K562 (cell line): ENCODE results near the gene IMPG1. TPM values are rescaled to one million over a fixed set of nuclear protein-coding genes. Genes with fewer than 3 reads are reported as not detected.

Experiments used
- ATAC-seq: fragments of 200-7000 bp; cut with Tn5 transposase; 3 replicates; pipeline ENCODE4 v1.9.1; 2020; ENCODE audit warnings: moderate library complexity
- BruUV-seq: library from RNA; stranded (reverse); fragments of 400-500 nt; replicated peaks from 2 replicates; lab custom pipeline; 2021; lab: Mats Ljungman, UMichigan
- CTCF ChIA-PET: fragments of 300-600 bp; formaldehyde crosslinking; extraction: SDS; loops from one replicate; lab custom pipeline; 2021; ENCODE audit warnings: low intra/inter-chr PET ratio; lab: Yijun Ruan, JAX
- POLR2A ChIA-PET: fragments of 300-600, 350-650 bp; sonication (Branson Sonifier 250); formaldehyde crosslinking; extraction: SDS; loops from one replicate; lab custom pipeline; 2021; ENCODE audit warnings: antibody characterized with exemption, inconsistent platforms; lab: Yijun Ruan, JAX
- DNase-seq, 4 experiments: peaks; one replicate each; pipeline versions ENCODE4 v3.0.0 to v3.0.0-alpha.2; 2011 to 2018; ENCODE audit warnings: low spot score in 3 of 4, mixed read lengths in 3 of 4; ENCODE audit errors: extremely low read depth in 1 of 4
- FAIRE-seq: peaks from 2 replicates; lab custom pipeline; 2011; peaks lifted over from hg19 to GRCh38; lab: Jason Lieb, UNC
- H2AFZ ChIP-seq: 2 replicates; pipeline ENCODE4 v1.6.0; 2011; ENCODE audit warnings: low read depth, low read length, control low read depth, inconsistent platforms
- H3K27ac ChIP-seq: fragments of 200-600 bp; 3 replicates; pipeline ENCODE4 v1.8.0; 2011; ENCODE audit warnings: low read depth, mild to moderate bottlenecking, control low read depth, inconsistent platforms, low read length, moderate library complexity, mixed read lengths; ENCODE audit errors: extremely low read depth
- H3K27me3 ChIP-seq, 2 experiments: fragments of 300-600 bp in 1 of 2; 2 replicates in 1 of 2; 3 replicates in 1 of 2; pipeline versions ENCODE4 v1.6.0 to v1.8.0; 2011; ENCODE audit warnings: inconsistent platforms in 2 of 2, low read length in 2 of 2, mild to moderate bottlenecking in 1 of 2, mixed read lengths in 1 of 2, moderate library complexity in 1 of 2; ENCODE audit not compliant: control insufficient read depth in 2 of 2, insufficient read depth in 2 of 2
- H3K36me3 ChIP-seq: fragments of 300-600 bp; 3 replicates; pipeline ENCODE4 v1.8.0; 2011; ENCODE audit warnings: mild to moderate bottlenecking, low read length, inconsistent platforms; ENCODE audit not compliant: control insufficient read depth, insufficient read depth
- H3K4me1 ChIP-seq, 2 experiments: fragments of 200-600 bp in 1 of 2; replicated peaks in 1 of 2; 2 replicates in 1 of 2; 3 replicates in 1 of 2; pipeline versions ENCODE4 v1.5.1 to v1.8.0; 2011; ENCODE audit warnings: inconsistent platforms in 2 of 2, low read length in 2 of 2, mild to moderate bottlenecking in 1 of 2, mixed read lengths in 1 of 2, moderate library complexity in 1 of 2; ENCODE audit not compliant: control insufficient read depth in 2 of 2, insufficient read depth in 2 of 2
- H3K4me2 ChIP-seq: 2 replicates; pipeline ENCODE4 v1.6.1; 2011; ENCODE audit warnings: low read length, control low read depth, inconsistent platforms, mixed read lengths; ENCODE audit not compliant: insufficient read depth
- H3K4me3 ChIP-seq: fragments of 200-600 bp; sonication (generic), shearing (Covaris generic); 2 replicates; pipeline ENCODE4 v1.5.1; 2016; ENCODE audit warnings: control low read depth, inconsistent platforms
- H3K79me2 ChIP-seq: fragments of 200-600 bp; 3 replicates; pipeline ENCODE4 v1.8.0; 2011; ENCODE audit warnings: low read length, inconsistent platforms; ENCODE audit not compliant: control insufficient read depth, insufficient read depth
- H3K9ac ChIP-seq, 2 experiments: 2 replicates each; pipeline versions ENCODE4 v1.6.0 to v1.6.1; 2011; ENCODE audit warnings: low read depth in 2 of 2, low read length in 2 of 2, control low read depth in 1 of 2, inconsistent platforms in 1 of 2, mild to moderate bottlenecking in 1 of 2, mixed read lengths in 1 of 2; ENCODE audit not compliant: insufficient read depth in 1 of 2
- H3K9me1 ChIP-seq: one replicate; pipeline ENCODE4 v1.6.0; 2011; ENCODE audit warnings: inconsistent platforms, mild to moderate bottlenecking, low read length, moderate library complexity; ENCODE audit not compliant: control insufficient read depth, insufficient read depth
- H3K9me3 ChIP-seq: replicated peaks from 2 replicates; pipeline ENCODE4 v1.5.1; 2011; ENCODE audit warnings: low read depth, low read length, inconsistent platforms; ENCODE audit not compliant: control insufficient read depth, insufficient read depth
- H4K20me1 ChIP-seq: replicated peaks from 2 replicates; pipeline ENCODE4 v1.6.1; 2011; ENCODE audit warnings: low read length, inconsistent platforms, mixed read lengths; ENCODE audit not compliant: control insufficient read depth, insufficient read depth
- HDAC2 ChIP-seq: fragments of 450-650 bp; IDR thresholded peaks from 2 replicates; pipeline ENCODE4 v1.6.1; 2016; ENCODE audit warnings: mild to moderate bottlenecking
- MCM2 ChIP-seq: fragments of 450-650 bp; IDR thresholded peaks from 2 replicates; pipeline ENCODE4 v1.6.1; 2017; ENCODE audit warnings: low read depth, mild to moderate bottlenecking
- MCM7 ChIP-seq, 2 experiments: fragments of 450-650 bp; IDR thresholded peaks; 2 replicates each; pipeline ENCODE4 v1.6.1; 2016 to 2018
- MED1 ChIP-seq: sonication (generic); formaldehyde crosslinking; IDR thresholded peaks from 2 replicates; pipeline ENCODE4 v1.8.1; 2023; ENCODE audit warnings: missing genetic modification reagents, borderline replicate concordance
- MTA1 ChIP-seq: fragments of 450-650 bp; IDR thresholded peaks from 2 replicates; pipeline ENCODE4 v1.6.1; 2017; ENCODE audit warnings: borderline replicate concordance
- NFATC3 ChIP-seq: fragments of 450-650 bp; IDR thresholded peaks from 2 replicates; pipeline ENCODE4 v1.6.1; 2017; ENCODE audit warnings: mild to moderate bottlenecking
- RCOR1 ChIP-seq, 2 experiments: IDR thresholded peaks; 2 replicates each; pipeline ENCODE4 v1.6.1; 2012; ENCODE audit warnings: low read depth in 2 of 2, low read length in 2 of 2, borderline replicate concordance in 1 of 2, improper control_type of control experiment in 1 of 2
- SMAD2 ChIP-seq: fragments of 150-350 bp; IDR thresholded peaks from 2 replicates; pipeline ENCODE4 v1.6.1; 2014; ENCODE audit warnings: low read depth, mild to moderate bottlenecking, low read length
- U2AF1 ChIP-seq: fragments of 200-400 bp; formaldehyde crosslinking; optimal IDR thresholded peaks from 2 replicates; pipeline ENCODE3; 2017; ENCODE audit warnings: mild to moderate bottlenecking, low read depth, low read length, moderate library complexity
- ZNF263 ChIP-seq: sonication (generic); formaldehyde crosslinking; IDR thresholded peaks from 2 replicates; pipeline ENCODE4 v1.8.0; 2022; ENCODE audit warnings: mild to moderate bottlenecking, missing genetic modification reagents, borderline replicate concordance
- ZNF311 ChIP-seq: fragments of 250-450 bp; sonication (Bioruptor Pico); IDR thresholded peaks from 2 replicates; pipeline ENCODE4 v1.4.0; 2020; ENCODE audit warnings: mild to moderate bottlenecking, moderate library complexity
- in situ Hi-C: fragments of 300-500 bp; cut with MboI; formaldehyde crosslinking; loops from 4 replicates; pipeline ENCODE4 v1.15.0; 2018; ENCODE audit warnings: inconsistent platforms, mixed read lengths
- intact Hi-C: fragments of 100-400 bp; cut with micrococcal nuclease; formaldehyde crosslinking; loops from 2 replicates; pipeline ENCODE4 v1.14.2; 2022
- polyA plus RNA-seq, 8 experiments: library from polyadenylated mRNA; depleted of rRNA in 4 of 8; stranded (reverse) in 5 of 8; unstranded in 3 of 8; fragments of >200 nt; fragmentation: Nextera tagmentation in 2 of 8; fragmentation: Illumina TruSeq in 1 of 8; extraction: Ambion mirVana in 2 of 8; extraction: Trizol in 1 of 8; gene quantifications; 2 replicates each; pipeline versions ENCODE4 v1.2.1 to v1.2.3, GENCODE V29; 2011 to 2014; ENCODE audit warnings: inconsistent platforms in 1 of 8, missing spikeins in 1 of 8
- total RNA-seq, 7 experiments: library from RNA; depleted of rRNA in 6 of 7; stranded (reverse); fragments of >200 nt in 6 of 7; fragmentation: Illumina TruSeq in 2 of 7; extraction: Trizol in 2 of 7; gene quantifications; 2 replicates each; pipeline versions ENCODE4 v1.2.1 to v1.2.3, GENCODE V29; 2011 to 2021; ENCODE audit warnings: low replicate concordance in 1 of 7
- TF ChIP-seq, protein P1 (sequence below): fragments of 450-650 bp; formaldehyde crosslinking; IDR thresholded peaks from 2 replicates; pipeline ENCODE4 v1.4.0; 2020; ENCODE audit warnings: mild to moderate bottlenecking, moderate library complexity
- TF ChIP-seq, protein P2 (sequence below): fragments of 450-650 bp; formaldehyde crosslinking; IDR thresholded peaks from 2 replicates; pipeline ENCODE4 v1.4.0; 2020; ENCODE audit warnings: mild to moderate bottlenecking, mixed read lengths
- TF ChIP-seq, protein P3 (sequence below): fragments of 250-450 bp; sonication (Bioruptor Pico); IDR thresholded peaks from 2 replicates; pipeline ENCODE4 v1.9.0; 2021; ENCODE audit warnings: mild to moderate bottlenecking, inconsistent platforms

Gene IMPG1
- total and polyA plus RNA-seq, 9 of the 15 experiments (the other 6 are each of a cell fraction or from before 2014, with no cell fraction given), result not detected

DNA sequence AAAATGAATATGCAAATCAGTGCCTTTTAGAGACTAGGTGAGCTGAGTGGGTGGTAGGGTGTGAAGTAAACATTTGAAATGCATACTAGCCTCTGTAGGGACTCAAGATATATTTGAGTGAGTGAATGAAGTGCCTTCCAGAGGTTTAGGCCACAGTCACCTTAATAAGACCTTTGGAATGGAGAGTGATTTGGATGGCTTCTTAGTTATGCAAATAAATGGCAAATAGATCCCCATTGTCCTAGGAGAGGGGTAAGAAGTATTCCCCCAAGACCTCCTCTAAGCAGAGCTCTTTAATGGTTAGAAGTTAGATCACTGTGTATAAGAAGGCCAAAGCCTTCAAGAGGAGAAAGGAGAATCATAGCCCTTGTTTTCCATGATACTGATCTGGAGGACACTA is 47.8 kb upstream of the IMPG1 start:
- H3K27me3 ChIP-seq, result no peaks in the 10 kb centered on the region
- no peaks in the 10 kb centered on the region for H3K4me1 ChIP-seq
- no peaks in the 10 kb centered on the region for H4K20me1 ChIP-seq
- H3K9ac ChIP-seq, result no peak overlapping the region
- FAIRE-seq (no peak), DNase-seq (no peak), ATAC-seq (no peak)
- no peak overlapping the region for H3K4me3 ChIP-seq
- TF ChIP-seq, protein P1, sequence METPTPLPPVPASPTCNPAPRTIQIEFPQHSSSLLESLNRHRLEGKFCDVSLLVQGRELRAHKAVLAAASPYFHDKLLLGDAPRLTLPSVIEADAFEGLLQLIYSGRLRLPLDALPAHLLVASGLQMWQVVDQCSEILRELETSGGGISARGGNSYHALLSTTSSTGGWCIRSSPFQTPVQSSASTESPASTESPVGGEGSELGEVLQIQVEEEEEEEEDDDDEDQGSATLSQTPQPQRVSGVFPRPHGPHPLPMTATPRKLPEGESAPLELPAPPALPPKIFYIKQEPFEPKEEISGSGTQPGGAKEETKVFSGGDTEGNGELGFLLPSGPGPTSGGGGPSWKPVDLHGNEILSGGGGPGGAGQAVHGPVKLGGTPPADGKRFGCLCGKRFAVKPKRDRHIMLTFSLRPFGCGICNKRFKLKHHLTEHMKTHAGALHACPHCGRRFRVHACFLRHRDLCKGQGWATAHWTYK (CRISPR knock-in tag), result no peak
- TF ChIP-seq, protein P2, sequence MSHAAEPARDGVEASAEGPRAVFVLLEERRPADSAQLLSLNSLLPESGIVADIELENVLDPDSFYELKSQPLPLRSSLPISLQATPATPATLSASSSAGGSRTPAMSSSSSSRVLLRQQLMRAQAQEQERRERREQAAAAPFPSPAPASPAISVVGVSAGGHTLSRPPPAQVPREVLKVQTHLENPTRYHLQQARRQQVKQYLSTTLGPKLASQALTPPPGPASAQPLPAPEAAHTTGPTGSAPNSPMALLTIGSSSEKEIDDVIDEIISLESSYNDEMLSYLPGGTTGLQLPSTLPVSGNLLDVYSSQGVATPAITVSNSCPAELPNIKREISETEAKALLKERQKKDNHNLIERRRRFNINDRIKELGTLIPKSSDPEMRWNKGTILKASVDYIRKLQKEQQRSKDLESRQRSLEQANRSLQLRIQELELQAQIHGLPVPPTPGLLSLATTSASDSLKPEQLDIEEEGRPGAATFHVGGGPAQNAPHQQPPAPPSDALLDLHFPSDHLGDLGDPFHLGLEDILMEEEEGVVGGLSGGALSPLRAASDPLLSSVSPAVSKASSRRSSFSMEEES (CRISPR knock-in tag), result no peak
- TF ChIP-seq MCM2 (no peak), ZNF311 (CRISPR knock-in tag) (no peak), NFATC3 (no peak), ZNF263 (no peak), U2AF1 (no peak), MED1 (CRISPR knock-in tag) (no peak), HDAC2 (no peak), SMAD2 (no peak), RCOR1 (IDR thresholded peaks at IDR 0.05; ENCODE audit: borderline replicate concordance in 1 of 2, low read depth in 2 of 2, low read length in 2 of 2) (no peak), MCM7 (IDR thresholded peaks at IDR 0.05) (no peak), MTA1 (no peak)
- TF ChIP-seq, protein P3, sequence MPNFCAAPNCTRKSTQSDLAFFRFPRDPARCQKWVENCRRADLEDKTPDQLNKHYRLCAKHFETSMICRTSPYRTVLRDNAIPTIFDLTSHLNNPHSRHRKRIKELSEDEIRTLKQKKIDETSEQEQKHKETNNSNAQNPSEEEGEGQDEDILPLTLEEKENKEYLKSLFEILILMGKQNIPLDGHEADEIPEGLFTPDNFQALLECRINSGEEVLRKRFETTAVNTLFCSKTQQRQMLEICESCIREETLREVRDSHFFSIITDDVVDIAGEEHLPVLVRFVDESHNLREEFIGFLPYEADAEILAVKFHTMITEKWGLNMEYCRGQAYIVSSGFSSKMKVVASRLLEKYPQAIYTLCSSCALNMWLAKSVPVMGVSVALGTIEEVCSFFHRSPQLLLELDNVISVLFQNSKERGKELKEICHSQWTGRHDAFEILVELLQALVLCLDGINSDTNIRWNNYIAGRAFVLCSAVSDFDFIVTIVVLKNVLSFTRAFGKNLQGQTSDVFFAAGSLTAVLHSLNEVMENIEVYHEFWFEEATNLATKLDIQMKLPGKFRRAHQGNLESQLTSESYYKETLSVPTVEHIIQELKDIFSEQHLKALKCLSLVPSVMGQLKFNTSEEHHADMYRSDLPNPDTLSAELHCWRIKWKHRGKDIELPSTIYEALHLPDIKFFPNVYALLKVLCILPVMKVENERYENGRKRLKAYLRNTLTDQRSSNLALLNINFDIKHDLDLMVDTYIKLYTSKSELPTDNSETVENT, result no peak
- in situ Hi-C loops, result no loop called here
- intact Hi-C loops, result no loop called here
- no peaks in the 10 kb centered on the region for H3K9me3 ChIP-seq
- H3K4me2 ChIP-seq, result no peak overlapping the region
- no peaks in the 10 kb centered on the region for H3K36me3 ChIP-seq
- no peaks in the 10 kb centered on the region for H3K9me1 ChIP-seq
- POLR2A ChIA-PET, result no interaction called here
- no peaks in the 10 kb centered on the region for H3K79me2 ChIP-seq
- H2AFZ ChIP-seq, result no peak overlapping the region
- BruUV-seq, result no TSS peak
- no peak overlapping the region for H3K27ac ChIP-seq
- CTCF ChIA-PET, result no interaction called here
